ENCODE measurements around the gene OR52R1. TPM values are rescaled to one million over a fixed set of nuclear protein-coding genes. Genes with fewer than 3 reads are reported as not detected.

The OR52R1 gene
- polyA plus RNA-seq, 1 of the 3 experiments (the other 2 are of a cell fraction), result not detected

- TF ChIP-seq TEAD4 (IDR thresholded peaks at IDR 0.05; ENCODE audit: borderline replicate concordance, insufficient read depth) (no peak), CHD2 (IDR thresholded peaks at IDR 0.05; ENCODE audit: low read length, partially characterized antibody) (no peak)
Measured at GRCh38 chr11:4826425-4826824, 22.2 kb upstream of the OR52R1 start (continued).

- Histone ChIP-seq H2AFZ (ENCODE audit: low read depth) (no peak overlapping the region), H3K79me2 (ENCODE audit: insufficient read depth) (no peaks in the 10 kb centered on the region), H4K20me1 (ENCODE audit: insufficient read depth) (no peaks in the 10 kb centered on the region), H3K9me3 (no peaks in the 10 kb centered on the region), H3K4me3 (ENCODE audit: low read depth in 2 of 2, low read length in 1 of 2) (no peak overlapping the region), H3K9ac (no peak overlapping the region), H3K4me2 (no peak overlapping the region), H3K9me2 (no peaks in the 10 kb centered on the region), H3K27ac (ENCODE audit: low read depth in 2 of 2, low read length in 1 of 2) (no peak overlapping the region), H3K27me3 (ENCODE audit: insufficient read depth) (peaks cover 9% of the 10 kb centered on the region; the same call in 1 of the 2 replicates), H3K4me1 (ENCODE audit: control insufficient read depth in 1 of 2, insufficient read depth in 2 of 2, low read depth in 1 of 2, low read length in 1 of 2) (no peaks in the 10 kb centered on the region), H3F3A (replicated peaks; ENCODE audit: insufficient read depth) (no peaks in the 10 kb centered on the region), H3K36me3 (replicated peaks in 1 of 2; ENCODE audit: control insufficient read depth in 1 of 2, insufficient read depth in 2 of 2, low read length in 1 of 2) (no peaks in the 10 kb centered on the region)
- no peak for DNase-seq
- CTCF ChIA-PET, result no interaction called here
- POLR2A ChIA-PET, result no interaction called here
- TF ChIP-seq, protein P1, sequence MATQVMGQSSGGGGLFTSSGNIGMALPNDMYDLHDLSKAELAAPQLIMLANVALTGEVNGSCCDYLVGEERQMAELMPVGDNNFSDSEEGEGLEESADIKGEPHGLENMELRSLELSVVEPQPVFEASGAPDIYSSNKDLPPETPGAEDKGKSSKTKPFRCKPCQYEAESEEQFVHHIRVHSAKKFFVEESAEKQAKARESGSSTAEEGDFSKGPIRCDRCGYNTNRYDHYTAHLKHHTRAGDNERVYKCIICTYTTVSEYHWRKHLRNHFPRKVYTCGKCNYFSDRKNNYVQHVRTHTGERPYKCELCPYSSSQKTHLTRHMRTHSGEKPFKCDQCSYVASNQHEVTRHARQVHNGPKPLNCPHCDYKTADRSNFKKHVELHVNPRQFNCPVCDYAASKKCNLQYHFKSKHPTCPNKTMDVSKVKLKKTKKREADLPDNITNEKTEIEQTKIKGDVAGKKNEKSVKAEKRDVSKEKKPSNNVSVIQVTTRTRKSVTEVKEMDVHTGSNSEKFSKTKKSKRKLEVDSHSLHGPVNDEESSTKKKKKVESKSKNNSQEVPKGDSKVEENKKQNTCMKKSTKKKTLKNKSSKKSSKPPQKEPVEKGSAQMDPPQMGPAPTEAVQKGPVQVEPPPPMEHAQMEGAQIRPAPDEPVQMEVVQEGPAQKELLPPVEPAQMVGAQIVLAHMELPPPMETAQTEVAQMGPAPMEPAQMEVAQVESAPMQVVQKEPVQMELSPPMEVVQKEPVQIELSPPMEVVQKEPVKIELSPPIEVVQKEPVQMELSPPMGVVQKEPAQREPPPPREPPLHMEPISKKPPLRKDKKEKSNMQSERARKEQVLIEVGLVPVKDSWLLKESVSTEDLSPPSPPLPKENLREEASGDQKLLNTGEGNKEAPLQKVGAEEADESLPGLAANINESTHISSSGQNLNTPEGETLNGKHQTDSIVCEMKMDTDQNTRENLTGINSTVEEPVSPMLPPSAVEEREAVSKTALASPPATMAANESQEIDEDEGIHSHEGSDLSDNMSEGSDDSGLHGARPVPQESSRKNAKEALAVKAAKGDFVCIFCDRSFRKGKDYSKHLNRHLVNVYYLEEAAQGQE (IDR thresholded peaks at IDR 0.05; ENCODE audit: low read depth, low read length), result no peak
- no peak for TF ChIP-seq USF2 (IDR thresholded peaks at IDR 0.05; ENCODE audit: borderline replicate concordance, low read depth, low read length)
- TF ChIP-seq, protein P2, sequence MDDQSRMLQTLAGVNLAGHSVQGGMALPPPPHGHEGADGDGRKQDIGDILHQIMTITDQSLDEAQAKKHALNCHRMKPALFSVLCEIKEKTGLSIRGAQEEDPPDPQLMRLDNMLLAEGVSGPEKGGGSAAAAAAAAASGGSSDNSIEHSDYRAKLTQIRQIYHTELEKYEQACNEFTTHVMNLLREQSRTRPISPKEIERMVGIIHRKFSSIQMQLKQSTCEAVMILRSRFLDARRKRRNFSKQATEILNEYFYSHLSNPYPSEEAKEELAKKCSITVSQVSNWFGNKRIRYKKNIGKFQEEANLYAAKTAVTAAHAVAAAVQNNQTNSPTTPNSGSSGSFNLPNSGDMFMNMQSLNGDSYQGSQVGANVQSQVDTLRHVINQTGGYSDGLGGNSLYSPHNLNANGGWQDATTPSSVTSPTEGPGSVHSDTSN (IDR thresholded peaks at IDR 0.05), result no peak
- no peak for TF ChIP-seq RCOR1 (IDR thresholded peaks at IDR 0.05; ENCODE audit: low read length)
- TF ChIP-seq TEAD4 (IDR thresholded peaks at IDR 0.05; ENCODE audit: borderline replicate concordance, insufficient read depth), result no peak
- no peak for TF ChIP-seq POLR2AphosphoS5 (IDR thresholded peaks at IDR 0.05; ENCODE audit: low read depth, low read length)
- TF ChIP-seq RXRA (IDR thresholded peaks at IDR 0.05; ENCODE audit: borderline replicate concordance, low read depth), result no peak
- TF ChIP-seq MXI1 (IDR thresholded peaks at IDR 0.05; ENCODE audit: low read depth, low read length), result no peak
- no peak for TF ChIP-seq NRF1 (IDR thresholded peaks at IDR 0.05; ENCODE audit: low read depth, low read length)
- TF ChIP-seq YY1 (IDR thresholded peaks at IDR 0.05; ENCODE audit: low read depth), result no peak
- TF ChIP-seq, protein P3, sequence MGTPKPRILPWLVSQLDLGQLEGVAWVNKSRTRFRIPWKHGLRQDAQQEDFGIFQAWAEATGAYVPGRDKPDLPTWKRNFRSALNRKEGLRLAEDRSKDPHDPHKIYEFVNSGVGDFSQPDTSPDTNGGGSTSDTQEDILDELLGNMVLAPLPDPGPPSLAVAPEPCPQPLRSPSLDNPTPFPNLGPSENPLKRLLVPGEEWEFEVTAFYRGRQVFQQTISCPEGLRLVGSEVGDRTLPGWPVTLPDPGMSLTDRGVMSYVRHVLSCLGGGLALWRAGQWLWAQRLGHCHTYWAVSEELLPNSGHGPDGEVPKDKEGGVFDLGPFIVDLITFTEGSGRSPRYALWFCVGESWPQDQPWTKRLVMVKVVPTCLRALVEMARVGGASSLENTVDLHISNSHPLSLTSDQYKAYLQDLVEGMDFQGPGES (IDR thresholded peaks at IDR 0.05; ENCODE audit: low read depth, low read length), result no peak
- TF ChIP-seq ZBTB33 (IDR thresholded peaks at IDR 0.05; ENCODE audit: borderline replicate concordance, low read depth), result no peak
- TF ChIP-seq TAF1 (IDR thresholded peaks at IDR 0.05; ENCODE audit: borderline replicate concordance, low read depth, low read length), result no peak
- no peak for TF ChIP-seq EP300 (IDR thresholded peaks at IDR 0.05; ENCODE audit: borderline replicate concordance in 1 of 2, low read depth in 1 of 2, low read length in 1 of 2)
- TF ChIP-seq FOSL2 (IDR thresholded peaks at IDR 0.05; ENCODE audit: borderline replicate concordance, low read depth), result no peak
- TF ChIP-seq RAD21 (IDR thresholded peaks at IDR 0.05; ENCODE audit: low read length), result no peak
- no peak for TF ChIP-seq RFX5 (IDR thresholded peaks at IDR 0.05; ENCODE audit: low read length)
- TF ChIP-seq GATA2 (CRISPR knock-in tag; IDR thresholded peaks at IDR 0.05), result no peak
- TF ChIP-seq, protein P4, sequence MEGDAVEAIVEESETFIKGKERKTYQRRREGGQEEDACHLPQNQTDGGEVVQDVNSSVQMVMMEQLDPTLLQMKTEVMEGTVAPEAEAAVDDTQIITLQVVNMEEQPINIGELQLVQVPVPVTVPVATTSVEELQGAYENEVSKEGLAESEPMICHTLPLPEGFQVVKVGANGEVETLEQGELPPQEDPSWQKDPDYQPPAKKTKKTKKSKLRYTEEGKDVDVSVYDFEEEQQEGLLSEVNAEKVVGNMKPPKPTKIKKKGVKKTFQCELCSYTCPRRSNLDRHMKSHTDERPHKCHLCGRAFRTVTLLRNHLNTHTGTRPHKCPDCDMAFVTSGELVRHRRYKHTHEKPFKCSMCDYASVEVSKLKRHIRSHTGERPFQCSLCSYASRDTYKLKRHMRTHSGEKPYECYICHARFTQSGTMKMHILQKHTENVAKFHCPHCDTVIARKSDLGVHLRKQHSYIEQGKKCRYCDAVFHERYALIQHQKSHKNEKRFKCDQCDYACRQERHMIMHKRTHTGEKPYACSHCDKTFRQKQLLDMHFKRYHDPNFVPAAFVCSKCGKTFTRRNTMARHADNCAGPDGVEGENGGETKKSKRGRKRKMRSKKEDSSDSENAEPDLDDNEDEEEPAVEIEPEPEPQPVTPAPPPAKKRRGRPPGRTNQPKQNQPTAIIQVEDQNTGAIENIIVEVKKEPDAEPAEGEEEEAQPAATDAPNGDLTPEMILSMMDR (IDR thresholded peaks at IDR 0.05), result no peak
Measured at GRCh38 chr11:4825132-4825531, 21.0 kb upstream of the OR52R1 start.
